SK-N-SH (cell line): ENCODE measurements around the gene TUBA4B. TPM values are rescaled to one million over a fixed set of nuclear protein-coding genes. Genes with fewer than 3 reads are reported as not detected.
"Not testable (repeated sequence)": the region's sequence is repeated elsewhere in the genome, so short reads cannot be mapped to it uniquely, and the experiment has no call there.

Experiments
- CTCF ChIA-PET: fragments of 300-600, 350-600 bp; formaldehyde crosslinking; extraction: SDS; loops from one replicate; lab custom pipeline; 2021; lab: Yijun Ruan, JAX
- POLR2A ChIA-PET: fragments of 350-600 bp; sonication (Branson Sonifier 250); formaldehyde crosslinking; extraction: SDS; loops from one replicate; lab custom pipeline; 2020; ENCODE audit warnings: antibody characterized with exemption, inconsistent platforms; lab: Yijun Ruan, JAX
- DNase-seq: peaks from one replicate; pipeline ENCODE4 v3.0.0; 2012
- H2AFZ ChIP-seq: fragments of 200-600 bp; sonication (generic); 2 replicates; pipeline ENCODE4 v1.8.1; 2016; ENCODE audit warnings: antibody characterized with exemption, mild to moderate bottlenecking, low read depth
- H3F3A ChIP-seq: fragments of 200-600 bp; sonication (generic); replicated peaks from 2 replicates; pipeline ENCODE3; 2016; ENCODE audit warnings: antibody characterized with exemption, mild to moderate bottlenecking; ENCODE audit not compliant: insufficient read depth
- H3K27ac ChIP-seq, 2 experiments: fragments of 200-500 bp in 1 of 2; fragments of 200-600 bp in 1 of 2; sonication (Bioruptor generic) in 1 of 2; sonication (generic), shearing (Covaris generic) in 1 of 2; 2 replicates each; pipeline versions ENCODE4 v1.5.1 to v1.6.1; 2014 to 2016; ENCODE audit warnings: low read depth in 2 of 2, inconsistent platforms in 1 of 2, low read length in 1 of 2, mild to moderate bottlenecking in 1 of 2, mixed read lengths in 1 of 2
- H3K27me3 ChIP-seq: fragments of 200-600 bp; sonication (generic), shearing (Covaris generic); 2 replicates; pipeline ENCODE4 v1.6.1; 2016; ENCODE audit warnings: mixed run types; ENCODE audit not compliant: insufficient read depth
- H3K36me3 ChIP-seq, 2 experiments: fragments of 200-500 bp in 1 of 2; fragments of 200-600 bp in 1 of 2; sonication (Bioruptor generic) in 1 of 2; sonication (generic) in 1 of 2; replicated peaks in 1 of 2; 2 replicates each; pipeline versions ENCODE3 to v1.5.1; 2014 to 2016; ENCODE audit warnings: low read length in 1 of 2, mild to moderate bottlenecking in 1 of 2; ENCODE audit not compliant: insufficient read depth in 2 of 2, control insufficient read depth in 1 of 2
- H3K4me1 ChIP-seq, 2 experiments: fragments of 200-500 bp in 1 of 2; fragments of 200-600 bp in 1 of 2; sonication (Bioruptor generic) in 1 of 2; sonication (generic), shearing (Covaris generic) in 1 of 2; 2 replicates each; pipeline versions ENCODE4 v1.5.1 to v1.6.1; 2014 to 2016; ENCODE audit warnings: low read depth in 1 of 2, low read length in 1 of 2, mixed run types in 1 of 2; ENCODE audit not compliant: insufficient read depth in 2 of 2, control insufficient read depth in 1 of 2
- H3K4me2 ChIP-seq: fragments of 200-600 bp; sonication (generic), shearing (Covaris generic); 2 replicates; pipeline ENCODE4 v1.6.1; 2017; ENCODE audit warnings: mixed run types
- H3K4me3 ChIP-seq, 2 experiments: fragments of 200-500 bp in 1 of 2; fragments of 200-600 bp in 1 of 2; sonication (Bioruptor generic) in 1 of 2; sonication (generic), shearing (Covaris generic) in 1 of 2; 2 replicates each; pipeline versions ENCODE4 v1.5.1 to v1.8.1; 2014 to 2016; ENCODE audit warnings: low read depth in 2 of 2, inconsistent platforms in 1 of 2, low read length in 1 of 2, mild to moderate bottlenecking in 1 of 2, mixed read lengths in 1 of 2, moderate library complexity in 1 of 2
- H3K79me2 ChIP-seq: fragments of 200-600 bp; sonication (generic); 2 replicates; pipeline ENCODE4 v1.8.1; 2017; ENCODE audit warnings: mild to moderate bottlenecking; ENCODE audit not compliant: insufficient read depth
- H3K9ac ChIP-seq: fragments of 200-600 bp; sonication (generic); 2 replicates; pipeline ENCODE4 v1.6.1; 2017; ENCODE audit warnings: mixed run types
- H3K9me2 ChIP-seq: fragments of 200-600 bp; sonication (generic); 2 replicates; pipeline ENCODE4 v1.6.1; 2017; ENCODE audit warnings: mixed run types
- H3K9me3 ChIP-seq: fragments of 200-600 bp; sonication (generic); 2 replicates; pipeline ENCODE4 v1.6.1; 2017; ENCODE audit warnings: mixed run types, mild to moderate bottlenecking, moderate library complexity
- H4K20me1 ChIP-seq: fragments of 200-600 bp; sonication (generic); 2 replicates; pipeline ENCODE4 v1.6.1; 2017; ENCODE audit warnings: mild to moderate bottlenecking, mixed run types; ENCODE audit not compliant: insufficient read depth
- CHD2 ChIP-seq: fragments of 150-350 bp; IDR thresholded peaks from 2 replicates; pipeline ENCODE4 v1.6.1; 2018; ENCODE audit warnings: low read length; ENCODE audit not compliant: partially characterized antibody
- ELF1 ChIP-seq: IDR thresholded peaks from 2 replicates; pipeline ENCODE4 v1.4.0; 2012
- FOSL2 ChIP-seq: IDR thresholded peaks from 2 replicates; pipeline ENCODE4 v1.4.0; 2012; ENCODE audit warnings: low read depth, mild to moderate bottlenecking, moderate library complexity, borderline replicate concordance
- FOXJ3 ChIP-seq: sonication (generic); formaldehyde crosslinking; IDR thresholded peaks from 2 replicates; pipeline ENCODE4 v1.5.1; 2020; ENCODE audit warnings: mild to moderate bottlenecking, missing genetic modification reagents
- GATA2 ChIP-seq: sonication (generic); formaldehyde crosslinking; IDR thresholded peaks from 2 replicates; pipeline ENCODE4 v1.5.0; 2020; ENCODE audit warnings: mild to moderate bottlenecking, missing genetic modification reagents
- JUND ChIP-seq: IDR thresholded peaks from 2 replicates; pipeline ENCODE4 v1.4.0; 2012
- NFIC ChIP-seq: IDR thresholded peaks from 2 replicates; pipeline ENCODE4 v1.4.0; 2012; ENCODE audit warnings: borderline replicate concordance
- NRF1 ChIP-seq: IDR thresholded peaks from 2 replicates; pipeline ENCODE4 v1.6.1; 2012; ENCODE audit warnings: low read depth, mild to moderate bottlenecking, low read length
- RCOR1 ChIP-seq: fragments of 150-350 bp; IDR thresholded peaks from 2 replicates; pipeline ENCODE4 v1.6.1; 2017; ENCODE audit warnings: antibody characterized with exemption, low read length
- RFX5 ChIP-seq: IDR thresholded peaks from 2 replicates; pipeline ENCODE4 v1.6.1; 2012; ENCODE audit warnings: mild to moderate bottlenecking, improper control_type of control experiment, low read length
- RXRA ChIP-seq: IDR thresholded peaks from 2 replicates; pipeline ENCODE4 v1.4.0; 2012; ENCODE audit warnings: low read depth, mild to moderate bottlenecking, borderline replicate concordance
- SMC3 ChIP-seq: IDR thresholded peaks from 2 replicates; pipeline ENCODE4 v1.6.1; 2012; ENCODE audit warnings: low read depth, low read length, improper control_type of control experiment
- WGBS: methylation state at CpG from one replicate; pipeline ENCODE4 v1.1.6; 2017; ENCODE audit warnings: low lambda C conversion rate; 5-methylcytosine and 5-hydroxymethylcytosine counted together
- polyA plus RNA-seq, 3 experiments: library from polyadenylated mRNA; depleted of rRNA; stranded (reverse); fragments of >200 nt; gene quantifications; 2 replicates each; pipeline ENCODE4 v1.2.3, GENCODE V29; 2012
- TF ChIP-seq, protein P1 (sequence below): fragments of 150-350 bp; IDR thresholded peaks from 2 replicates; pipeline ENCODE4 v1.6.1; 2016; ENCODE audit warnings: mild to moderate bottlenecking, low read depth, low read length
- TF ChIP-seq, protein P2 (sequence below): fragments of 200-600 bp; sonication (generic); IDR thresholded peaks from 2 replicates; pipeline ENCODE4 v1.6.1; 2017; ENCODE audit warnings: antibody characterized with exemption, mild to moderate bottlenecking, moderate library complexity
- TF ChIP-seq, protein P3 (sequence below): fragments of 150-350 bp; IDR thresholded peaks from 2 replicates; pipeline ENCODE4 v1.6.1; 2017; ENCODE audit warnings: antibody characterized with exemption, low read length, low read depth, borderline replicate concordance

Gene TUBA4B
- polyA plus RNA-seq, 1 of the 3 experiments (the other 2 are of a cell fraction), result 0.03 TPM

DNA sequence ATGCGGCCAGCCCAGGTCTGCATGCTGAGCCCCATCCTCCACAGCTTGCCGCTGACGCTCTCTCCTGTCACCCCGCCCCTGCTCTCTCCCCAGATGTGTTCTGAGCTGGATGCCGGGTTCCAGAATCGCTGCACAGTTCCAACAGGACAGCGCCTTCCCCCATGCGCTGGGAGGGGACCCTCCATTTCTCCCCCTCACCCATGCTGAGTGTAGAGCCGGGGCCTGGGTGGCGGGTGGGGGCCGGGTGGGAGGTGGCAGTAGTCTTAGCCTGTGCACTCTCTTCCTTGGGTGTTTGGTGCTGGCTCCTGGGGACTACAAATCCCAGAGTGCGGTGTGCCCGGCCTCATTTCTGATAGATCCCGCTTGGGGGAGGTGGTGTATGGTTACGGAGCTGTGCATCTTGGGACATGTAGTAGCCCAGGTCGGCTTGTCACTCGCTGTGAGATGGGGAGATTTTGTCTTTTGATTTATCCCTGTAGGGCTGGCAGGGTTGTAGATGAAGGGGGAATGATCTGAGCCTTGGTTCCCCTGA, 32.9 kb downstream of the TUBA4B start (continued):
- TF ChIP-seq, protein P1, sequence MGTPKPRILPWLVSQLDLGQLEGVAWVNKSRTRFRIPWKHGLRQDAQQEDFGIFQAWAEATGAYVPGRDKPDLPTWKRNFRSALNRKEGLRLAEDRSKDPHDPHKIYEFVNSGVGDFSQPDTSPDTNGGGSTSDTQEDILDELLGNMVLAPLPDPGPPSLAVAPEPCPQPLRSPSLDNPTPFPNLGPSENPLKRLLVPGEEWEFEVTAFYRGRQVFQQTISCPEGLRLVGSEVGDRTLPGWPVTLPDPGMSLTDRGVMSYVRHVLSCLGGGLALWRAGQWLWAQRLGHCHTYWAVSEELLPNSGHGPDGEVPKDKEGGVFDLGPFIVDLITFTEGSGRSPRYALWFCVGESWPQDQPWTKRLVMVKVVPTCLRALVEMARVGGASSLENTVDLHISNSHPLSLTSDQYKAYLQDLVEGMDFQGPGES, result no peak
- TF ChIP-seq, protein P2, sequence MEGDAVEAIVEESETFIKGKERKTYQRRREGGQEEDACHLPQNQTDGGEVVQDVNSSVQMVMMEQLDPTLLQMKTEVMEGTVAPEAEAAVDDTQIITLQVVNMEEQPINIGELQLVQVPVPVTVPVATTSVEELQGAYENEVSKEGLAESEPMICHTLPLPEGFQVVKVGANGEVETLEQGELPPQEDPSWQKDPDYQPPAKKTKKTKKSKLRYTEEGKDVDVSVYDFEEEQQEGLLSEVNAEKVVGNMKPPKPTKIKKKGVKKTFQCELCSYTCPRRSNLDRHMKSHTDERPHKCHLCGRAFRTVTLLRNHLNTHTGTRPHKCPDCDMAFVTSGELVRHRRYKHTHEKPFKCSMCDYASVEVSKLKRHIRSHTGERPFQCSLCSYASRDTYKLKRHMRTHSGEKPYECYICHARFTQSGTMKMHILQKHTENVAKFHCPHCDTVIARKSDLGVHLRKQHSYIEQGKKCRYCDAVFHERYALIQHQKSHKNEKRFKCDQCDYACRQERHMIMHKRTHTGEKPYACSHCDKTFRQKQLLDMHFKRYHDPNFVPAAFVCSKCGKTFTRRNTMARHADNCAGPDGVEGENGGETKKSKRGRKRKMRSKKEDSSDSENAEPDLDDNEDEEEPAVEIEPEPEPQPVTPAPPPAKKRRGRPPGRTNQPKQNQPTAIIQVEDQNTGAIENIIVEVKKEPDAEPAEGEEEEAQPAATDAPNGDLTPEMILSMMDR, result no peak
- TF ChIP-seq FOSL2, result no peak

DNA sequence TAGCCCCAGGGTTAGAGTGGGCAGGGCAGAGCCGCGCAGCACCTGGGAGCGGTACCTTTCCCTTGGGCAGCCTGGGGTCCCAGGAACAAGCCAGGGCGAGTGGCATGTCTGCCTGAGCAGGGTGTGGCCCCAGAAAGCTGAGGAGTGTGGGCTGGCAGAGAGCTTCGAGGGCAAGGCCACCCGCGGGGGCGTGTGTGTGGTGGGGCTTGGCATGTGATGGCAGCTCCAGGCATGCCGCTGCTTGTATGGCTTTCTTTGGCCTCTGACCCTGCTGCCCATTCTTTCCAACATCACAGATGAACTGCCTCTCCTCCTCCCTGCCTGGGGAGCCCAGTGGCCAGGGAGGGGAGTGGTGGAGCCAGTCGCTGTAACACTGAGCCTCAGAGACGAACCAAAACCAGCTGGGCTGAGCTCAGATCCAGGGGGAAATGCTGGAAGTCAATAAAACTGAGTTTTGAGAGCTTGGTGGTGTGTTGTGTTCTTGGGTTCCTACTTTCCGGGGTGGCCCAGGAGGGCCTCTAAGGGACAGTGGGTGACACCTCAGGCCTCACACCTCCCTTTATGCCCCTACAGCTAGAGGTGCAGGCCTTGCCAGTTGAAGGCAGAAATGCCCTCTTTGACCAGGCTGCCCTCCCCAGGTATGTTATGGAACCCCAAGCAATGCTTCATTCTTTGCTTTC, 33.5 kb downstream of the TUBA4B start:
- ChIA-PET CTCF (interaction anchor here (0.9 to 15.4 kb wide), 7 partner anchors 6 to 127 kb away, joined by 3 to 312 read pairs (median 3); no protein-coding TSS in a partner anchor), POLR2A (interaction anchor here (0.6 to 1.5 kb wide), 2 partner anchors 8 to 225 kb away, joined by 3 to 6 read pairs; no protein-coding TSS in a partner anchor)
- no peak for DNase-seq
- Histone ChIP-seq H3F3A (peaks cover 12% of the 10 kb centered on the region), H3K36me3 (peaks cover 7 to 30% of the 10 kb centered on the region in 2 experiments), H3K9me3 (no peaks in the 10 kb centered on the region), H3K4me3 (no peak overlapping the region), H3K4me1 (peaks cover 4 to 8% of the 10 kb centered on the region in 2 experiments; a peak in 1 of 4 replicates), H3K79me2 (no peaks in the 10 kb centered on the region), H3K9ac (no peak overlapping the region), H3K27ac (no peak overlapping the region), H3K9me2 (no peaks in the 10 kb centered on the region)
- TF ChIP-seq NFIC (no peak), RFX5 (no peak), NRF1 (no peak), FOXJ3 (CRISPR knock-in tag) (no peak), GATA2 (CRISPR knock-in tag) (no peak), ELF1 (no peak), RCOR1 (no peak), JUND (no peak), CHD2 (no peak), SMC3 (no peak), RXRA (no peak)
- TF ChIP-seq, protein P2, result no peak
- TF ChIP-seq, protein P1, result no peak
- TF ChIP-seq, protein P3, sequence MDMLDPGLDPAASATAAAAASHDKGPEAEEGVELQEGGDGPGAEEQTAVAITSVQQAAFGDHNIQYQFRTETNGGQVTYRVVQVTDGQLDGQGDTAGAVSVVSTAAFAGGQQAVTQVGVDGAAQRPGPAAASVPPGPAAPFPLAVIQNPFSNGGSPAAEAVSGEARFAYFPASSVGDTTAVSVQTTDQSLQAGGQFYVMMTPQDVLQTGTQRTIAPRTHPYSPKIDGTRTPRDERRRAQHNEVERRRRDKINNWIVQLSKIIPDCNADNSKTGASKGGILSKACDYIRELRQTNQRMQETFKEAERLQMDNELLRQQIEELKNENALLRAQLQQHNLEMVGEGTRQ, result no peak
- TF ChIP-seq, all 33 proteins: peak for 0
- no peak overlapping the region for H2AFZ ChIP-seq
- H3K4me2 ChIP-seq, result no peak overlapping the region
- H3K27me3 ChIP-seq, result no peaks in the 10 kb centered on the region
- no peaks in the 10 kb centered on the region for H4K20me1 ChIP-seq
- 92% methylated on average over 7 of the region's 12 CpGs for WGBS

DNA sequence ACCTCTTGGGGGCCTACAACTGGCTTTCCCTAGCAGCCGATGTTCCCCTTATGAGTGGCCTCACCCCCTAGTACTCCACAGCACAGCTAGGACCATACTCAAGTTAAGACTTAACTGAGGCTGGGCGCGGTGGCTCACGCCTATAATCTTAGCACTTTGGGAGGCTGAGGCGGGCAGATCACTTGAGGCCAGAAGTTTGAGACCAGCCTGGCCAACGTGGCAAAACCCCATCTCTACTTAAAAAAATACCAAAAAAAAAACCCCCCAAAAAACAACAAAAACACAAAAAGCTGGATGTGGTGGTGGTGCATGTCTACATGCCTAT, 34.0 kb downstream of the TUBA4B start:
- POLR2A ChIA-PET, result interaction anchor here (0.6 to 1.5 kb wide), 2 partner anchors 8 to 226 kb away, joined by 3 to 6 read pairs; no protein-coding TSS in a partner anchor
- Histone ChIP-seq H3K36me3 (peaks cover 4 to 26% of the 10 kb centered on the region in 2 experiments), H3F3A (peaks cover 12% of the 10 kb centered on the region)
- H3K27me3 ChIP-seq, H3K27ac ChIP-seq, H2AFZ ChIP-seq, H3K4me1 ChIP-seq, H3K79me2 ChIP-seq, H3K9me3 ChIP-seq, H3K4me3 ChIP-seq, H3K9me2 ChIP-seq, H3K9ac ChIP-seq, H3K4me2 ChIP-seq, DNase-seq, H4K20me1 ChIP-seq: not testable (repeated sequence)
- WGBS, result 97% methylated on average over 6 of the region's 6 CpGs
- CTCF ChIA-PET, result interaction anchor here (1.3 to 15.4 kb wide), 5 partner anchors 5 to 66 kb away, joined by 3 to 312 read pairs (median 5); no protein-coding TSS in a partner anchor
